GM19035 (cell line): Measurements from ENCODE around the gene CBR3.

ENCODE experiments used
- ATAC-seq: cut with Tn5 transposase; IDR thresholded peaks from one replicate; pipeline ENCODE4 v1.9.1; 2021; ENCODE audit not compliant: unreplicated experiment

The CBR3 gene

DNA sequence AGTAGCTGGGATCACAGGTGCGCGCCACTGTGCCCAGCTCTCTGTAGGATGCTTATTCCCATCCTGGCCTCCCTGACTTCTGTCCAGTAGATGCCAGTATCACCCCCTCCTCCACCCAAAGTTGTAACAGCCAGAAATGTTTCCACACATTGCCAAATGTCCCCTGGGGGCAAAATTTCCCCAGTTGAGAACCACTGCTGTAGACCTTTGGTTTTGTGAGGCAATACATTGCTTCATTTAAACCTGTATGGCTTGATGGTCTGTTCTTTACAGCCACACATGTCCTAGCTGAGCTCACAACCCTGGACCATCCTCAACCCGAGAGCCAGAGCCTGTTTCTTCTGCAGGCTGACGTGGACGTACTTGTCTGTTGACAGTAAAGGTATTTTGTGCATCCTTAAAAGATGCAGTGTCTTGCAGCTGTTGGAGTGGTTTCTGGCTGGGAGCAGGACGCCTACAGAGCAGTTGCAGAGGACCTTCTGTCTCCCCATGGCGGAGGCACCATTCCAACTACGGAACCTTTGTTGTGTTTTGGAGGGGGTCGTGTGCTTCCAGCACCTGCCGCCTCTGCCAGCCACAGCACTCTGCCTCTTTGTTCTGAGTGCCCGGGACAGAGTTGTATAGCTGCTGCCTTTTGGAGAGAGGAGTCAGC, 48.4 kb downstream of the CBR3 start:
- no peak for ATAC-seq

DNA sequence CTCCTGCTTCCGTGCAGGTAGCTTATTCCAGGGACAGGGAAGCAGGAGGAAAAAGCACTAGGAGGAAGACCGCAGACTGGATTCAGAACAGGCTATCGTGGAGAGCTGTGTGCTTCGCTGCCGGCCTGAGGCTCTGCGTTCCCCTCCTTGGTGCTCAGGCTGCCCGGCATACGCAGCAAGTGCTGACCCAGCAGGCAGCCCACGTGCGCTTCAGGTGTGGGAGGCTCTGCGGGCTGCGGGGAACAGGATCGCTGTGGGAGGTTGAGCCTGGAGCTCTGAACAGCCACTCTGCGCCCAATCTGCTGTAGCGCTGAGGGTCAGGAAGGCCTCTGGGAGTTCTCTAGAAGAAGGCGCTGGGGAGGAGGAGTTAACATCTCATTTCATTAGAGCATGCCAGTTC, 49.7 kb downstream of the CBR3 start:
- no peak for ATAC-seq

DNA sequence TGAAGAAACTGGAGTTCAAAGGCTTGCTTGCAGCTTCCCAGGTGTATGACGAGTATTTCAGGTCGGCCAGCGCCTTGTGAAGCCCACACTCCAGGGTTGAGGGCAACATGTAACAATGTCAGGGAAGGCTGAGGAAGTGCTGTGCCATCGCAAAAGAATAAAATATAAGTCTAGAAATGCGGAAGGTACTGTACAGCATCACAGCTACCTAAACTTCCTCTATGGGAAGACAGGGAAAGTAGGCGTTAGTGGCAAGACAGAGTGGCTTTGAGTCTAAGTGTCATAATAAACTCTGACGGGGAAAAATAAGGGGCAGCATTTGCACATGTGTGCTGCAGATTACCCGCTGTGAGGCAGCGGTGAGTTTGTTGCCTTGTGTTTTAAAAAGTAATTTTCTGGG, 50.6 kb downstream of the CBR3 start:
- no peak for ATAC-seq

DNA sequence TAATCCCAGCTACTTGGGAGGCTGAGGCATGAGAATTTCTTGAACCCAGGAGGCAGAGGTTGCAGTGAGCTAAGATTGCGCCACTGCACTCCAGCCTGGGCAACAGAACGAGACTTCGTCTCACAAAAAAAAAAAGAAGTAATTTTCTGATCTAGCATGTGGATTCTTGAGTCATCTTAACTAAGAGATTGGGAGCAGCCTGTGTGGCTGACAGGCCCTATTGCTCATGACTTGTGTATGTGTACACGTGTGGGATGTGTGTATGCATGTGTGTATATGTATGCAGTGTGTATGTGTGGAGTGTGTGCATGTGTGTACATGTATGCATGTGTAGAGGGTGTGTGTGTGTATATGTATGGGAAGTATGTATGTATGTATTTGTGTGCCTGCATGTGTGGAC, 51.2 kb downstream of the CBR3 start:
- no peak for ATAC-seq

DNA sequence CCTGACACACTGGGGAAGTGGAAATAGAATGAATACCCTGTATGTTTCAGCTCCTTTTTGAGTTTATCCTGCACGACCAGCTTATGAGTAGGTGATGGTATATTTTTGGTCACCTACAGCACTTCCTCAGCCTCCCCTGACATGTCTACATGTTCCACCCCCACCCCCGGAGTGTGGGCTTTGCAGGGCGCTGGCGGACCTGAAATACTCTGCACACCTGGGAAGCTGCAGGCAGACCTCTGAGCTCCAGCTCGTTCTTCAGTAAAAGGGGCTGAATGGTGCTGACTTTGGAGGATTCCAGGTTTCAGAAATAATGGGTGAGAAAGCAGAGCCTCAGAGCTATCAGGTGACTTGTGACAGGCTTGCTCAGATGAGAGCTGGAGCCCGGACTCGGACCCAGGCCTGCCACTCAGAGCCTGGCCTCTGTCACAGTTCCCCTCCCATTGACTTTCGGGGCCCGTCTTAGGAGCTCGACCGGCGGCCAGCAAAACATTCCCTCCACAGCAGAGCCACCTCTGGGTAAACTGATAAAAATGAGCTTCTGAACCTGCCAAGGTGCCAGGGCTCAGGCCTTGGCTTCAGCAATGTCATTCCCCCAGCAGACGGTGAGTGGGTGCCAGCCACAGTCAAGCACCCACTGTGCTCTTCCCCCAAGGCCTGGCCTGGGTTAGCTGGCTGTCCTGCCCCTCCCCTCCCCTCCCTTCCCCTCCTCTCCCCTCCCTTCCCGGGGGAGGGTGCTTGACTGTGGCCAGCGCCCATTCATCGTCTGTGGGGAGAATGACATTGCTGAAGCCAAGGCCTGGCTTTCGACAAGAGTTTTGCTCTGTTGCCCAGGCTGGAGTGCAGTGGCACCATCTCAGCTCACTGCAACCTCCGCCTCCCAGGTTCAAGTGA, 51.9 kb downstream of the CBR3 start:
- no peak for ATAC-seq

DNA sequence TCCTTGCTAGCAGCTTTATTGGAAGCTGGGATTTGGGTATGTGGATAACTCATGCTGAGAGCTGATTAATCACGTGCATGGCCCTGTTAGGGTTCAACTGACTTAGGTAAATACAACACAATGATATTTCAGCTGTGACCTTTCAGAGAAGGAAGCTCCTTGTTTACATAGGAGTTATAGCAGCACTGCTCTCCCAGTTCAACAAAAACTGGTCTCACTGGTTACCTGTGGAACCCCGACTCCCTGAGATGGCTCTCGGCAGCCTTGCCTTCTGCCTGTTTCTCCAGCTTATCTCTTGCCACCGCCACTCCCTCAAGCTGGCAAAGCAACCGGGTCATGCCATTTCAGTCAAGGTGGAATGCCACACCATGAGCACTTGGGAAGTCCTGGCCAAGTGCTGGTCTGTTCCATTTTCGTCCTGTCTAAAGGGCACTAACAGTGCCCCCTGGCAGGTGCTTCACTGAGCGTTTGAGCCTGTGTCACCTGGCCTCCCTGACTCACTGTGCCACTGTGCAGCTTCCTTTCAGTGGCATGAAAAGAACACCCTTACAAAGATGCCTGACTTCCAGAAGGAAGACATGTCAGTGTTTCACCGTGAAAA, 53.3 kb downstream of the CBR3 start:
- no peak for ATAC-seq

DNA sequence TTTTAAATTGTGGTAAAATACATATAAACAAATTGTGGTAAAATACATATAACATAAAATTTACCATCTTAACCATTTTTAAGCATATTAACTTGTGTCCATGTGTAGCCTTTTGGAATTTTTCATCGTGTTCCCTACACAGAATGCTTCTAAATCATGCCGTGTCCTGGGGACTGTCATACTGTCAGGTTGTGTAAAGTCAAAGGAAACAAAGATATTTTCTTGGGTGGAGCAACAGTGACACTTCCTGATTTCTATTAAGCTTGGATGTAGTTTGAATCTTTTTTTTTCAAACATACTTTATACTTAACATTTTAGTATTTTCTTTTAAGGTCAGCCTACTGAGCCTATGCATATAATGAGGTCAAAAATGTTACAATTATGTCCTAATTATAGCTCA, 54.1 kb downstream of the CBR3 start:
- ATAC-seq = no peak

DNA sequence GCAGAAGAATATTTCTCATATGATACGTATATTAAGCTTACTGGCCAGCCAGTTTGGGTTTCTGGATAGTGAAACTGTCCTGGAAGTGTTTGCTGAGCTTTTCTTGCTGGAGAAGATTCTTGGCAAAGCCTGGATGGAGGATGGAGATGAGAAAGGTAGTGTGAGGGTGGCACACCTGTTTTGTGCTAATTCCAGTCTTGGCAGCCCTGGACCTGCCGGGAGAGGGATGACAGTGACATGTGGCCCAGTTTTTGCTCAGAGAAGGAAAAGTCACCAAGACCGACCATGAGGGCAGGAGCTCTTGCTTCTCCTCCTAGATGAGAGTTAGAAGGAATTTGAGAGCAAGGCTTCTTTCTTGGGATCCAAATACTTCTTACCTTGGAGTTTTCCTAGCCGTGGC, 55.9 kb downstream of the CBR3 start:
- no peak for ATAC-seq

DNA sequence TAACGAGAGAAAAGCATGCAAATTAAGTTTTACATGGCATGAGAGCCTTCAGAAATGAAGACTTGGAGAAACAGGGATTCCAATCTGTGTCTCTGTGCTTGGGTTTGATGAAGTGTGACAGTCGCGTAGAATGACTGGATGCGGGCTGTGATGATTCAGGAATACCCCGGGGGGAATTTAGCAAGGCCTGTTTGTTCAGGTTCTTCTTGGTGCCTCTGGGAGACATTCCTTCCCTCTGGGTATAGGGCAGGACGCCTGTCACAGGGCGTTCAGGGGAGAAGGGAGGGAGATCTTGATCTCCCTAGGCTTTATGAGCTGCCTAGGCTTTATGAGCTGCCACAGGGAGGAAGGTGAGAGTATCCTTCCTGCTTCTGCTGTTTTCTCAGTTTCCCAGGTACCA, 58.3 kb downstream of the CBR3 start:
- ATAC-seq = no peak

DNA sequence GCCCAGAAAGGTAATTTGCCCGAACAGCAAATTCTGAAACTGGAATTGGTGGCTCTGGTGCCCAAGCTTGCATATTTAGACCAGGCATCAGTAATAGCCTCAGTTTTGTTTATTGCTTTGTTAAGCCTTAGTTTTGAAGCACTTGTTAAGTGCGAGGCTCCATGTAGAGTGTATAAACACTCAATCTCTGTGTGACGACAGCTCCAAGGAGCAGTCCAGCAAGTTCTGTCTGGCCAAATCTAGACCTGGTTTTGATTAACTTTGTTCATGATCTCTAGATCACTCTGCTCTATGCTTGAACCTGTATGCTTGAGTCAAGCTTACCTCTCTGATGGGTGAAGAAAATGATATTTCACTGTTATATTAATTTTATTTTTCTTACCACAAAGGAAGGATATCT, 59.1 kb downstream of the CBR3 start:
- no peak for ATAC-seq

DNA sequence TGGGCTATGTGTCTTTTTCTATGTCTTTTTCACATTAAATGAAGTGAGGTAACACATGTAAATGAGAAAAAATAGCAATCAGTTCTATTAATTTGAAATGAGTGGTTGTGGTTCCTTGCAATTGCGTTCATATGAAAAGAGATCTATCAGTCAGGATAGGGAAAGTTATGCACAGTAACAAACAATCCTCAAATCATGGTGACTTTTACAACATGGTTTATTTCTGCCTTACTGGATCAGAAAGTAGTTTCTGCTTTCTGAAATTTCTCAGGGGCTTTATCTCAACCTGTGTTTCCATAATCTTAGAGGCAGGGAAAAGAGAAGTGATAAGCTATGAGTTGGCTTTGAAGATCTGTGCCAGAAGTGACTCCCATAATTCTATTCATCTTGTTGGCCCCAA, 60.7 kb downstream of the CBR3 start:
- ATAC-seq = no peak
